SK-N-SH treated with all-trans-retinoic acid at 6 μM for 48 hours (cell line): ENCODE results near the gene MRPS18A.
"Not testable (repeated sequence)": the region's sequence is repeated elsewhere in the genome, so short reads cannot be mapped to it uniquely, and the experiment has no call there.

ENCODE experiments used
- ATAC-seq: fragments of 200-7000 bp; cut with Tn5 transposase; 3 replicates; pipeline ENCODE4 v1.9.1; 2020; ENCODE audit warnings: mild to moderate bottlenecking, moderate library complexity
- ARNTL ChIP-seq: fragments of 450-650 bp; formaldehyde crosslinking; IDR thresholded peaks from 2 replicates; pipeline ENCODE4 v1.5.0; 2020; ENCODE audit warnings: low read depth, mild to moderate bottlenecking, moderate library complexity, borderline replicate concordance
- BACH2 ChIP-seq: fragments of 250-450 bp; sonication (Bioruptor Pico); IDR thresholded peaks from 2 replicates; pipeline ENCODE4 v1.9.0; 2021; ENCODE audit warnings: mild to moderate bottlenecking, borderline replicate concordance
- CREB5 ChIP-seq: fragments of 250-450 bp; sonication (Bioruptor Pico); IDR thresholded peaks from 2 replicates; pipeline ENCODE4 v1.5.1; 2020; ENCODE audit warnings: low read depth, mild to moderate bottlenecking, moderate library complexity
- CSDC2 ChIP-seq: fragments of 250-450 bp; sonication (Bioruptor Pico); IDR thresholded peaks from 2 replicates; pipeline ENCODE4 v1.5.0; 2020; ENCODE audit warnings: mild to moderate bottlenecking, moderate library complexity
- POU6F1 ChIP-seq: fragments of 250-450 bp; sonication (Bioruptor Pico); IDR thresholded peaks from 2 replicates; pipeline ENCODE4 v1.8.0; 2021; ENCODE audit warnings: low read depth, mild to moderate bottlenecking, moderate library complexity, borderline replicate concordance
- RARB ChIP-seq: fragments of 250-450 bp; sonication (Bioruptor Pico); IDR thresholded peaks from 2 replicates; pipeline ENCODE4 v1.8.0; 2021; ENCODE audit warnings: mild to moderate bottlenecking, moderate library complexity
- SNAI2 ChIP-seq: fragments of 250-450 bp; sonication (Bioruptor Pico); IDR thresholded peaks from 2 replicates; pipeline ENCODE4 v1.5.0; 2020; ENCODE audit warnings: mild to moderate bottlenecking, moderate library complexity
- TCF4 ChIP-seq: fragments of 250-450 bp; sonication (Bioruptor Pico); IDR thresholded peaks from 2 replicates; pipeline ENCODE4 v1.8.0; 2021; ENCODE audit warnings: mild to moderate bottlenecking, moderate library complexity, borderline replicate concordance
- TSHZ2 ChIP-seq: fragments of 250-450 bp; sonication (Bioruptor Pico); IDR thresholded peaks from 2 replicates; pipeline ENCODE4 v1.5.0; 2020; ENCODE audit warnings: mild to moderate bottlenecking, moderate library complexity
- ZFP3 ChIP-seq: fragments of 250-450 bp; sonication (Bioruptor Pico); IDR thresholded peaks from 2 replicates; pipeline ENCODE4 v1.5.0; 2020; ENCODE audit warnings: mild to moderate bottlenecking, moderate library complexity
- ZNF8 ChIP-seq: fragments of 450-650 bp; formaldehyde crosslinking; IDR thresholded peaks from 2 replicates; pipeline ENCODE4 v1.5.0; 2020; ENCODE audit warnings: mild to moderate bottlenecking, moderate library complexity

MRPS18A gene

GRCh38 chr6:43634702-43635303, 52.8 kb downstream of the MRPS18A start:
- TF ChIP-seq CSDC2 (CRISPR knock-in tag) (no peak), BACH2 (CRISPR knock-in tag) (no peak), ARNTL (CRISPR knock-in tag) (no peak), TSHZ2 (CRISPR knock-in tag) (no peak), CREB5 (no peak), ZNF8 (CRISPR knock-in tag) (no peak), RARB (CRISPR knock-in tag) (no peak)
- TF ChIP-seq, all 23 proteins: peak for 0
- no peak for ATAC-seq

GRCh38 chr6:43633002-43633401, 54.6 kb downstream of the MRPS18A start:
- not testable (repeated sequence) for ATAC-seq

- no peak for TF ChIP-seq RARB (CRISPR knock-in tag)
- no peak for ATAC-seq
These were observed 56.5 kb downstream of the MRPS18A start for GRCh38 chr6:43630980-43631619.

GRCh38 chr6:43629505-43630300, 57.9 kb downstream of the MRPS18A start:
- TF ChIP-seq TCF4 (no peak), ZFP3 (0 out of 2 replicates have a peak, but pooled peaks have one; percentile 47), BACH2 (CRISPR knock-in tag) (no peak)
- ATAC-seq: peak; percentile 91

- TF ChIP-seq TSHZ2 (CRISPR knock-in tag) (0 out of 2 replicates have a peak, but pooled peaks have one; percentile 29), ZNF8 (CRISPR knock-in tag) (no peak)
These were observed 58.5 kb downstream of the MRPS18A start, which contains the start of gene GTPBP2 for GRCh38 chr6:43629104-43629504. GTPBP2 (minus strand) TSS chr6:43629264; CDS start chr6:43629162, 102 bp downstream.

GRCh38 chr6:43628393-43629103, 59.0 kb downstream of the MRPS18A start:
- ATAC-seq: no peak
- no peak for TF ChIP-seq TCF4
- no peak for TF ChIP-seq CSDC2 (CRISPR knock-in tag)
- no peak for TF ChIP-seq POU6F1 (CRISPR knock-in tag)
- TF ChIP-seq ZFP3: no peak
- TF ChIP-seq RARB (CRISPR knock-in tag): no peak
- no peak for TF ChIP-seq SNAI2
- TF ChIP-seq, all 23 proteins: peak for 0

More at GRCh38 chr6:43629104-43629504, 58.5 kb downstream of the MRPS18A start, which contains the start of gene GTPBP2:
- ATAC-seq: peak; percentile 91
